Hepatocyte (in vitro differentiated cells): Measurements from ENCODE around the gene LPAR2.

Source experiments
- EZH2 ChIP-seq: fragments of 200-600 bp; sonication (generic); IDR thresholded peaks from 2 replicates; pipeline ENCODE4 v1.6.1; 2016; ENCODE audit warnings: antibody characterized with exemption, mild to moderate bottlenecking, borderline replicate concordance
- EZH2phosphoT487 ChIP-seq: fragments of 200-600 bp; sonication (generic); IDR thresholded peaks from one replicate; pipeline ENCODE4 v1.6.1; 2018; ENCODE audit warnings: antibody characterized with exemption, mild to moderate bottlenecking, low read depth, moderate library complexity; ENCODE audit not compliant: unreplicated experiment, severe bottlenecking
- TF ChIP-seq, protein P1 (sequence below): fragments of 200-600 bp; sonication (generic); IDR thresholded peaks from 2 replicates; pipeline ENCODE4 v1.5.1; 2016; ENCODE audit warnings: antibody characterized with exemption, mild to moderate bottlenecking; ENCODE audit not compliant: poor library complexity

DNA sequence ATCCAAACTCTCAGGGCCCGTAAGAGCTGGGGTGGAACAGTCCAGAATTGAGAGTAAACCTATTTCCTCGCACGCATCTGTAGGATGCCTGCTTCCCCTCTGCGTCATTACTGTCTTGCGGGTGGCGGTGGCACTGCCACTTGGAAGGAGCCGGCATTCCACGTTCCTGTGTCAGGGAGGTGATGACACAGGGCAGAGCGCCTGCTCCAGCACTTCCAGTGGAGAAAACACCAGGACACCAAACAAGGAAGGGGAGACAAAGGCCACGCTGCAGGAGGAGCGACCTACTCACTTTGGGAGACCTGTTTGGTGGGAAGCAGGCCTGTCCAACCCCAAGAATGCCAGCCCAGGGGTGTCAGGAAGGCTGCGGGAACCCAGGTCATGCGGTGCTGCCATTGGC, 46.6 kb downstream of the LPAR2 start:
- TF ChIP-seq, protein P1, sequence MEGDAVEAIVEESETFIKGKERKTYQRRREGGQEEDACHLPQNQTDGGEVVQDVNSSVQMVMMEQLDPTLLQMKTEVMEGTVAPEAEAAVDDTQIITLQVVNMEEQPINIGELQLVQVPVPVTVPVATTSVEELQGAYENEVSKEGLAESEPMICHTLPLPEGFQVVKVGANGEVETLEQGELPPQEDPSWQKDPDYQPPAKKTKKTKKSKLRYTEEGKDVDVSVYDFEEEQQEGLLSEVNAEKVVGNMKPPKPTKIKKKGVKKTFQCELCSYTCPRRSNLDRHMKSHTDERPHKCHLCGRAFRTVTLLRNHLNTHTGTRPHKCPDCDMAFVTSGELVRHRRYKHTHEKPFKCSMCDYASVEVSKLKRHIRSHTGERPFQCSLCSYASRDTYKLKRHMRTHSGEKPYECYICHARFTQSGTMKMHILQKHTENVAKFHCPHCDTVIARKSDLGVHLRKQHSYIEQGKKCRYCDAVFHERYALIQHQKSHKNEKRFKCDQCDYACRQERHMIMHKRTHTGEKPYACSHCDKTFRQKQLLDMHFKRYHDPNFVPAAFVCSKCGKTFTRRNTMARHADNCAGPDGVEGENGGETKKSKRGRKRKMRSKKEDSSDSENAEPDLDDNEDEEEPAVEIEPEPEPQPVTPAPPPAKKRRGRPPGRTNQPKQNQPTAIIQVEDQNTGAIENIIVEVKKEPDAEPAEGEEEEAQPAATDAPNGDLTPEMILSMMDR = no peak
- TF ChIP-seq EZH2 (no peak), EZH2phosphoT487 (no peak)
